ENCODE results near the gene LCN9. TPM values are rescaled to one million over a fixed set of nuclear protein-coding genes. Genes with fewer than 3 reads are reported as not detected.

Gene LCN9
- total and polyA plus RNA-seq, 8 donors: not detected

- TF ChIP-seq POLR2AphosphoS5 (IDR thresholded peaks at IDR 0.05): no peak
- TF ChIP-seq POLR2A (IDR thresholded peaks at IDR 0.05): no peak
- no peak for TF ChIP-seq EP300 (IDR thresholded peaks at IDR 0.05)
- no peak for TF ChIP-seq CTCF (IDR thresholded peaks at IDR 0.05)
- 60 to 80% (median 73%) methylated on average over 8 of the region's 8 CpGs for WGBS, 5 donors
- intact Hi-C loops (cut with DNase I; ENCODE audit: low total_unique reads): no loop called here
- H3K27ac ChIP-seq: no peak overlapping the region
- no peak overlapping the region for H3K4me3 ChIP-seq
- H3K4me1 ChIP-seq: no peaks in the 10 kb centered on the region
- no peaks in the 10 kb centered on the region for H3K36me3 ChIP-seq
- peaks cover 4 to 34% (median 29%) of the 10 kb centered on the region in 4 donors for H3K9me3 ChIP-seq
- DNase-seq: no peak
- H3K27me3 ChIP-seq: peaks cover 0 to 28% (median 0%) of the 10 kb centered on the region in 3 donors
These were observed 21.4 kb upstream of the LCN9 start for GRCh38 chr9:135641745-135642144.

- no peak overlapping the region for H3K4me3 ChIP-seq
- intact Hi-C loops (cut with DNase I; ENCODE audit: low total_unique reads): no loop called here
- peaks cover 0 to 15% (median 0%) of the 10 kb centered on the region in 3 donors for H3K27me3 ChIP-seq
- no peak overlapping the region for H3K27ac ChIP-seq
- 80 to 84% (median 82%) methylated on average over 5 of the region's 5 CpGs for WGBS, 5 donors
- no peak for TF ChIP-seq EP300 (IDR thresholded peaks at IDR 0.05)
- no peak for TF ChIP-seq CTCF (IDR thresholded peaks at IDR 0.05)
- TF ChIP-seq POLR2AphosphoS5 (IDR thresholded peaks at IDR 0.05): no peak
- no peak for TF ChIP-seq POLR2A (IDR thresholded peaks at IDR 0.05)
- no peaks in the 10 kb centered on the region for H3K36me3 ChIP-seq
- H3K4me1 ChIP-seq: no peaks in the 10 kb centered on the region
- H3K9me3 ChIP-seq: peaks cover 26 to 63% (median 55%) of the 10 kb centered on the region in 4 donors
- DNase-seq: no peak
These were observed 18.4 kb upstream of the LCN9 start for GRCh38 chr9:135644631-135645218.

GRCh38 chr9:135647884-135648283, 15.2 kb upstream of the LCN9 start:
- peaks cover 0 to 7% (median 0%) of the 10 kb centered on the region in 3 donors for H3K27me3 ChIP-seq
- WGBS, 5 donors: 74 to 91% (median 87%) methylated on average over 4 of the region's 4 CpGs
- no peaks in the 10 kb centered on the region for H3K4me1 ChIP-seq
- DNase-seq: no peak
- no peaks in the 10 kb centered on the region for H3K36me3 ChIP-seq
- intact Hi-C loops (cut with DNase I; ENCODE audit: low total_unique reads): no loop called here
- no peak overlapping the region for H3K4me3 ChIP-seq
- H3K9me3 ChIP-seq: peaks cover 27 to 66% (median 55%) of the 10 kb centered on the region in 4 donors
- H3K27ac ChIP-seq: no peak overlapping the region
- TF ChIP-seq EP300 (IDR thresholded peaks at IDR 0.05): no peak
- no peak for TF ChIP-seq POLR2A (IDR thresholded peaks at IDR 0.05)

- H3K27me3 ChIP-seq: peaks cover 0 to 7% (median 0%) of the 10 kb centered on the region in 3 donors
- peaks cover 27 to 61% (median 52%) of the 10 kb centered on the region in 4 donors for H3K9me3 ChIP-seq
- no peaks in the 10 kb centered on the region for H3K4me1 ChIP-seq
- no peaks in the 10 kb centered on the region for H3K36me3 ChIP-seq
- H3K4me3 ChIP-seq: no peak overlapping the region
- TF ChIP-seq POLR2A (IDR thresholded peaks at IDR 0.05) (no peak), POLR2AphosphoS5 (IDR thresholded peaks at IDR 0.05) (no peak), EP300 (IDR thresholded peaks at IDR 0.05) (no peak), CTCF (IDR thresholded peaks at IDR 0.05) (no peak)
- DNase-seq: no peak
- intact Hi-C loops (cut with DNase I; ENCODE audit: low total_unique reads): no loop called here
- 66 to 80% (median 79%) methylated on average over 10 of the region's 10 CpGs for WGBS, 5 donors
- H3K27ac ChIP-seq: no peak overlapping the region
These were observed 14.4 kb upstream of the LCN9 start for GRCh38 chr9:135648494-135649410.

Measured in stomach (tissue), 9 donors.